HG03439 (cell line): ENCODE data around the gene CCR5.

Source experiments
- ATAC-seq: cut with Tn5 transposase; IDR thresholded peaks from one replicate; pipeline ENCODE4 v1.9.1; 2021; ENCODE audit warnings: mild to moderate bottlenecking, moderate library complexity; ENCODE audit not compliant: unreplicated experiment

The CCR5 gene

DNA sequence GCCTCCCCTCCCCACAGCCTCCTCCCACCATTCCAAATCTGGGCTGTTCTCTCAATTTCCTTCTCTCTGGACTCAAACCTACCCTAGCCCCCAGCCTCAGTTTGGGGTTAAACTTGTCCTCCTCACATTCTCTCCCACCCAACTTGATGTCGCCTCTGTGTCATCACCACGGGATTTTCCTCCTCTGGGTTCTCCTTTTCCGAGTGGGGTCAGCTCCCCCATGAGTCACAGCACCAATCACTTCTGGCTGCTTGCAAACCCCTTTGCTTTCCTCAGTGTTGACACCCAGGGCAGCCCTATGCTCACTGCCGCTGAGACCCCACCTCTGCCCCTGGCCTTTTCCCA lies 35.7 kb downstream of the CCR5 start:
- ATAC-seq = no peak

DNA sequence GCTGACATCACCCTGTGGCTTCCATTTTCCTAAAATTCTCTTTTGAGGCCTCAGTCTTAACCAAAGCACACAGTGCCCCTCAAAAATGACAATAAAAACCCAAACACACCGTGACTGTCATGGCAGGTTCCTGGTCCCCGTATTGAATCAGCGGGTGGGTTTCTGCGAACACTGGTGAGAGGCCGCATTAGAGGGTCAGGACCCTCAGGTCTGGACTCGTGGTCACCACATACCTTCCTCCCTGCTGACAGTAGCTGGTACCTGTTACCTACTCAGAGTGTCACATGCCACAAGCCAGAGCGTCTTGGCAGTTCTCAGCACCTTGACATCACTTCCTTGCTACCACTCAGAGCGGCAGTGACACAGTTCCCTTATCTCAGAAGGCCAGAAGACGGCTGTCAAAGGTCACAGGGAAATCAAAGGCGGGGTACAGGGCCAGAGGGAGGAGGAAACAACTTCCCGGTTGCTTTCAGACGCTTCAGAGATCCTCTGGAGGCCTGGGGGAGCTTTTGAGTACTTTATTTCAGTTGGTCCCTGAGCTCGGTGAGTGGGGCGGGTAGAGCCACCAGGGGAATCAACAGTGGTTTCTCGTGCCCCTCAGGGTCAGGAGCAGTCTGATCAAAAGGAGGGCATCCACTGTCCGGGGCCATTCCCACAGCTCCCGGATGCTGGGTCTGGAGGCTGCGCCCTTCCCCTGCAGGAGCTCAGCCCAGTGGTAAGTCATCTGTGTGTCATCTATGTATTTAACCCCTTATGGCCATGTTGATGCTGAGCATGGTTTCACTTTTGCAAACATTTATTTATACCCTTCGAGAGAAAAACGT lies 36.3 kb downstream of the CCR5 start, which contains the start of the genes CCR5AS and CCRL2:
CCR5AS (minus strand) TSS at position 279 of the 824 bp plus-strand sequence.
CCRL2 (plus strand) TSS at position 472 of the 824 bp plus-strand sequence. CDS start 821 bp downstream, outside the sequence.
- ATAC-seq = no peak

DNA sequence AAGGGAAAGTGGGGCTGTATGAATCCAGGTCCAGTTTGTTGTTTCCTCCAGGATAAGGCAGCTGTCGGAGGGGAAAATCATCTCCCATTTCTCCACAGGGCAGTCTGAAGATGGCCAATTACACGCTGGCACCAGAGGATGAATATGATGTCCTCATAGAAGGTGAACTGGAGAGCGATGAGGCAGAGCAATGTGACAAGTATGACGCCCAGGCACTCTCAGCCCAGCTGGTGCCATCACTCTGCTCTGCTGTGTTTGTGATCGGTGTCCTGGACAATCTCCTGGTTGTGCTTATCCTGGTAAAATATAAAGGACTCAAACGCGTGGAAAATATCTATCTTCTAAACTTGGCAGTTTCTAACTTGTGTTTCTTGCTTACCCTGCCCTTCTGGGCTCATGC lies 37.2 kb downstream of the CCR5 start:
- ATAC-seq = no peak

DNA sequence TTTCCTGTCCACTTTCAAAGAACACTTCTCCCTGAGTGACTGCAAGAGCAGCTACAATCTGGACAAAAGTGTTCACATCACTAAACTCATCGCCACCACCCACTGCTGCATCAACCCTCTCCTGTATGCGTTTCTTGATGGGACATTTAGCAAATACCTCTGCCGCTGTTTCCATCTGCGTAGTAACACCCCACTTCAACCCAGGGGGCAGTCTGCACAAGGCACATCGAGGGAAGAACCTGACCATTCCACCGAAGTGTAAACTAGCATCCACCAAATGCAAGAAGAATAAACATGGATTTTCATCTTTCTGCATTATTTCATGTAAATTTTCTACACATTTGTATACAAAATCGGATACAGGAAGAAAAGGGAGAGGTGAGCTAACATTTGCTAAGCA lies 38.1 kb downstream of the CCR5 start:
- ATAC-seq = no peak

DNA sequence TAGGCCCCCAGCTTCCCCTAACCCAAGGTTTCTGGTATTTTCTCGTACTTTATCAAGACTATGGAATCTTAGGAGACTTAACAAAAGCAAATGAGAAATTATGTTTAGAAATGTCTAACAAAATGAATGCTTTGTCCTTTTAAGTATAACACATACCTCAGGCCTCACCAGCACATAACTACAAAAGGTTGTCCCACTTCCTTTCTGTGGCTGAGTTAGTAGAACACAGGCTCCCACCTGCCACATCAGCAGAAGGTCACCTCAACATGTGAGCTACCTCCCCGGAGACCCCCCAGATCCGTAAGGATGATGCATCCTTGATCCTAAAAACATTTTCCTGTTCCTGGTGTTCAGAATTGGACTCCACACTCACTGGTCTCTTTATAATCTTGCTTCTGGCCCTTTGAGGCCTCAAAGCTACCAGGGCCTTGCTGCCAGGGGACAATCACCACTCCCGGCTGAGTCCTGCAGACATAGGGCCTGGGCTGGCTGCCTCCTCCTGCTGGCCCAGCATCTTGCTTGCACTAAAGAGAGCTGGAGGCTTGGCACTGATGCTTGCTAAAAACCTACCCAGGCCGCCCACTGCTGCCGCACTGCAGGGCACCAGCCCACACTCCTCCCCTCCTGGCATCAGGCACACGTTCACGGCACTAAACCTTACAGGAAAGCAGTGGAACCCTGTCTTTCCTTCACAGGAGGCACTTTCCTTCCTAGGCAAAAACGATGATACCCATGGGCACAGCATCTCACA lies 39.2 kb downstream of the CCR5 start:
- ATAC-seq = no peak

DNA sequence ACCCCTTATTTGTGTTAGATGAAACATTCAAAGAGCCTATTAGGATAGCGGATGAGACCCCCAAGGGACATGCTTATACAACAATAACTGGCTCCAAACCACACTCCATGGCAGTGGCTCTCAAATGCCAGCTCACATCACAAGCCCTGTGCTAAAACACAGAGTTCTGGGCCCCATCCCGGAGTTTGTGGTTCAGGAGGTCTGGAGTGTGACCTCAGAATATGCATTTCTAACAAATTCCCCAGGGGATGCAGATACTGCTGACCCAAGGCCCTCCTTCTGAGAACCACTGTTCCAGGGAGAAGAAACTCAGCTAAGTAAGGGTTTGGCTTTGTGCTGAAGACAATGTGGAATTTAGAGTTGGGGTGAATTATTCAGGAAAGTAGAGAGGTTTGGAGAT lies 39.9 kb downstream of the CCR5 start:
- ATAC-seq = no peak

DNA sequence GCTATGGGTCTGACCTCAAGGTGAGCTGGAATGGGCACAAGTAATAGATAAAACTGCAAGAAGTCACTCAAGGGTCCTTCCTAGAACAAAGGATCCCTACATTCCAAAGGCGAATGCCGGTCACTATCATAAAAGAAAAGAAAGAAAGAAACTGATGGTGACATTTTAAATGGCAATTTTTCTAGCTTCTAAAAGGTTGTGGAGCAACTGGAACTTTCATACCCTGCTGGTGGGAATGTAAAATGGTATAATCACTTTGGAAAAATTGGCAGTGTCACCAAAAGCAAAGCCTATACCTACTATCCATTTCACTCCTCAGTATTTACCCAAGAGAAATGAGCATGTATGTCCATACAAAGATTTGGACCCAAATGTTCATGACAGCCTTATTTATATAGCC lies 40.5 kb downstream of the CCR5 start:
- ATAC-seq = no peak

DNA sequence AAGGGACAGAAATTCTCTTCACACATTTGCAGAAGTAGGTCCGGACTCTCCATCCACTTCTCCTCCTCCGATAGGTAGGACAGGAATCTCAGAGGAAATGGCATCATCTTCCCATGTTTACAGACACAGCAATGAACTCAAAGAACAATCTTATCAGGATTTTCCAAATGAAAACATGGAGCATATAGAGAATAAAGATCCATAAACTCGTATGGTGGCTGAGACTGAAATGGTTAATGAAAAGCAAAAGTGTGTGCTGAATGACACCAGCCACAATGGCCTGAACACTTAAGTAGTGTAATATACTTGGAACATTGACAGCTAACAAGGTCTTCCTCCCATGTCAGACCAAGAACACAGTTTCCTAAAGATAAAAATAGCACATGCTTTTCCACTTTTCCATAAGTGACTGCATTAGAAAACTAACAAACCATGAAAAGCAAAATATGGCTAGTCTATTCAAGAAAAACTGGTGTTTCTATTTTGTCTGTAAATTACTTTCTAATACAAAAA lies 42.1 kb downstream of the CCR5 start:
- ATAC-seq = no peak

DNA sequence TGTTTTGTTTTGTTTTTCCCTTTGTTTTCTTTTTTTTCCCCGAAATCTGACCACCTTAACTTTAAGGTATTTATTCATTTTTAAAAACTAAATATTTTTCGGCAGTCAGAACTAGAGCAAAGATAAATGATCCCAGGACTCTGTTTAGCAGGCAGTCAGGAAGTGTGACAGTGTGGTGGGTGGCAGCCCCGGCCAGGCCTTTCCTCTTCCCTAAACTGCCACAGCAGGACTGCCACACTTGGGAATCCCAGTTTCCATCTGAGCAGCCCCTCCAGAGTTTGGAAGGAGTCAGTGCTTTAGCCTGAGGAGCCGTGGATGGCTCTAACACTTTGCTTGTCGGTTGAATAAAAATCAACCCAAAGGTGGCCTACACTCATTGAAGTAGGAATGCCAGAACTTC lies 43.2 kb downstream of the CCR5 start:
- no peak for ATAC-seq

DNA sequence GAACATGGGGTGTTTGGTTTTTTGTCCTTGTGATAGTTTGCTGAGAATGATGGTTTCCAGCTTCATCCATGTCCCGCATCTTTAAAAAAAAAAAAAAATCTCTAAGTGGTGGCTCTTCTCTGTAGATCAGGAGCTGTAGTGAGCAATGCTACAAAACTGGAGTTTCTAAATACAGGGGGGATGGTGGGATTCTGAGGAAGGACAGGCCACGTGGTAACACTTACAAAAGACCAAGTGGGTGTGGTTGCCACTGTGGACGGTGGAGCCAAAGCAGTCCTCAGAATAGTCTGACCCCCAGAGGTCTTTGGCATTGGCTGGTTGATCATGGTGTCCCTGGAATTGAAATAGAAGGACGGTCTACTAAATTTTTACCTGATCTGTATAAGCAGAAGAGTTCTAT lies 44.0 kb downstream of the CCR5 start:
- no peak for ATAC-seq

DNA sequence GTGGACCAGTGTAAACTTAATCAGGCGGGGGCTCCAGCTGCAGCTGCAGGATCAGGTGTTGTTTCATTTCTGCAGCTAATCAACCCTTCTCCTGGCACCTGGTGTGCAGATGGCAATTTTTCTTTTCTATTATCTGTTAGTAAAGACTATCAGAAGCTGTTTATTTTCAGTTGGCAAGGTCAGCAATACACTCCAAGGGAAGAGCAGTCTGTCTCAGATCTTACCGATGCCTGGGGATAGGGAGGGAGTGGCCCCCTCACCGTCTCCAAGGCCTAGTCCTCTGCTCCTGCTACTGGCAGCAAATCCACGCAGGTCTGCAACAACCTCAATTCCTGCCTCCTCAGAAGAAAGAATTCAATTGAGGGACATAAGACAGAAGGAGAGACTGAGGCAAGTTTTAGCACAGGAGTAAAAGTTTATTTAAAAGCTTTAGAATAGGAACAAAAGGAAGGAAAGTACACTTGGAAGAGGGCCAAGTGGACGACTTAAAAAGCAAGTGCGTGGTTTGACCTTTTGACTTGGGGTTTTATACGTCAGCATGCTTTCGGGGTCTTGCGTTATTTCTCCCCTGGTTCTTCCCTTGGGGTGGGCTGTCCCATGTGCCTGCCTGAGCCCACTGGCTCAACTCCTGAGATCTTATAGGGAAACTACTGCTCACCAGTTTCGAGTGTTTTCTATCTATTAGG lies 45.5 kb downstream of the CCR5 start:
- ATAC-seq = no peak

DNA sequence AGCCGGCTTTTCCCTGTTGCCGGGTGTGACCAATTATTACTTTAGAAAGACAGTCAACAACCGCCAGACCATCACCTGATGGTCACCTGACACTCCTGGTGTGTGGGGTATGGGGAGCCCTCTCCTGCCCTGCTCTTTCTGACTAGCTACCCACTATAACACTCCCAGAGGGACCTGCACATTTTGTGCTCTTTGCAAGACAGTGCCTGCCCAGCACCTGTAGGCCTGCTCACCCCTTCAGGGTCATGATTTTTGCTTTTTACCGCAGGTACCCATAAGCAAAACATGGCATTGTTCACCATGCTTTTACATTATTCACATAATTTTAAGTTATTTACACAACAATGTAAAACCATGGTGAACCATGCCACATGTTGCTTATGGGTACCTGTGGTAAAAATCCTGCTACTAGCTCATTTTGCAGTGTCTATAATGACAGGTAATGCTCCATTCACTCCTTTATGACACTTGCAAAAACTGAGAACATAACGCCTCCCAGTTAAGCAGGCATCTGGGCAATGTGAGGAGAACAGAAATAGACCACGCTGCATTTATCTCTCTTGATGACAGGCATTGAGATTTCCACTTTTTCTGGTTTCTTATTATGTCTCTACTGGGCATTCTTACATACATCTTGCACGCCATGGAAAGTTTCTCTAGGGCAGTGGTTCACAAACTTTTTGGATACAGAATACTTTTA lies 46.2 kb downstream of the CCR5 start:
- ATAC-seq = no peak

DNA sequence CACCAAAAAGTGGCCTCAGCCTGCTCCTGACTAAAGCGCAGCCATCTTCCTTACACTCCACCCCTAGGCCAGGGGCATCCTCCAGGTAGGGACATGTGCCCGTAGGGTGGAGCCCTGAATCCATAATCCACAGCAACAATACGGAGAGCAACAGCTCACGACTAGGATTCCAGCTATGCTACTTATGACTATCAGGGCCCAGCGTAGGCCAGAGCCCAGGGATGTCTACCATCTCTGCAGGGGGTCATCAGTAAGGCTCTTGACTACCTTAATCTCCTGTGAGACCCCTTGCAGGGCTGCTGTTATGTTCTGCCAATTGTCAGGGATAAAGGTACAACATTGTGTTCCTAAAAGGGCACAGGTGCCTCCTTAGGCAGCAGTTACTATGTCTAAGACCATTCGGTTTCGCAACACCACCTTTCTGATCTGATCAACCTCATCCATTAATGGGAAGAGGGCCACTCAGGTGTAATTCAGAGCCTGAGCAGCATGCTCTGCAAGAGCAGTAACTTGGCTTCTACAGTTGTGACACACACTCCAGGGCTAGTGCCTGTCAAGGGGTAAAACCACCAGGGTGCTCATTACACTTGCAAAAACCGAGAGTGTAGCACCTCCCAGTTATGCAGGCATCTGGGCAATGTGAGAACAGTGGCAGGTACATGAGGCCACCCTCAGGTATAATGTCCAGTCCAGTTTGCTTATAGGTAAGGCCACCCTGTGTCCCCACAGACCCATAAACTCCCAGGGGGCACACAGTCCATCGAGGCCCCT lies 47.3 kb downstream of the CCR5 start:
- ATAC-seq = no peak

DNA sequence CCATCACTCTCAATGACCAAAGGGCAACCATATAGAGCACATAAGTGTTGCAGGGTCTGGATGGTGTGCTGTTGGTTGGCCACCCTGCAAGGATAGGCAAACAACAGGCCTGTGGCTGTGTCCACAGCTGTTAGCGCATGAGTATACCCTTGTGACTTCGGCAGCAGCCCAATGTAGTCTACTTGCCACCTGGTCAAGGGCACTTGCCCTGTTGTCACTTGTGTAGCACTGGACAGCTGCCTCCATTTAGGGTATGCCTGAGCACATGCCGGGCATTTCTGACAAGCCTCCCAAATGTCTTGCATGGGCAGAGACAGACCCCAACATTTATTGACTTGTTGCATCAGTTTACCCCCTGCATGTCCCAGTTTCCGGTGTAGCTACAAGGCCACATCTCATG lies 49.1 kb downstream of the CCR5 start:
- ATAC-seq = no peak

DNA sequence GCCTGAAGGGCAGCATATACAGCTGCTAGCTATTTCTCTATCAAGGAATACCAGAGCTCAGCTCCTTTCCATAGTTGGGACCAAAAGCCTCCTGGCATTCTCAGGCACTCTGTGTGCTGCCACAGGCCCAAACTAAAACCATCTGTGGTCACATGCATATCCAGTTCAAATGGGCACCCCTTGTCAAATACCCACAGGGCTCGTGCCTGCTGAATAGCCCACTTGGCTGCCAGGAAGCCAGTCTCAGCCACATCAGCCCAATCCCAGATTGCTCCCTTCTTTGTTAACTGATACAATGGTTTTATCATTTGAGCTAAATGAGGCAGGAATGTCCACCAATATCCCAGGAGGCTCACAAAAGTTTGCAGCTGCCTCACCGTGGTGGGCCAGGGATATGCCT lies 50.2 kb downstream of the CCR5 start:
- ATAC-seq = no peak

DNA sequence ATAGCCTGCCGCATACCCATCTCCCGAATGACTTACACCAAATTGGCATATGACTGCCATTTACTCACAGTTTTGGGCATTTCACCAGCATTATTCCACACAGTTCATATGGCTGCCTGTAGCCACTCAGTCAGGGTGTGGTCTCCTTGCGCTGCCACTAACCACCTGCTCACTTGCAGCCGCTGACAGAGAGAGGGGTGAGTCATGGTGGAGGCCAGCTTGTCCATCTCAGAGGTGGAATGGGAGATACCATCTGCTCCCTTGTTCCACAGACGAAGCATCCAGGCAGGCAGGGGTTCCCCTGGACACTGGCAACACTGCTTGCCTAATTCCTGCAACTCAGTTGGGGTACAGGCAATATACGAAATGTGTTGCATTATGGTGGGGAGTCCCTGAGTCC lies 51.9 kb downstream of the CCR5 start:
- ATAC-seq = no peak

DNA sequence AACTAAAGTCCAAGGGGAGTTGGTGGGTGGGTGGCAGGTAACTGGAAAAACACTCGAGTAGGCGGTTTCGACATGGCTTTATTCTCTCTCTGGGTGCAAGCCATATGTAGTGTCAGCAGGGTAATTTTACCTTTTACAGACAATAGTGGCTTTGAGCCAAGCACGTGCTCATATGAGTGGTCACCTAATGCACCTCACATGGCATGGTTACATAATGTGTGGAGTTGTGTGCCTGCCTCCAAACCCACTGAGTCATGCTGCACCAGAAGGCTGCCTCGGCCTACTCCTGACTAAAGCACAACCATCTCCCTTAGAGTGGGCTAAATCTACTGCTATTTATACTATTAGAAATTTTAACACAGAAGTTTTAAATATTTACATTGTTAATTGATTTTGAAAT lies 52.8 kb downstream of the CCR5 start:
- ATAC-seq = no peak
